ENCODE measurements around the gene CTSE.

The CTSE gene

DNA sequence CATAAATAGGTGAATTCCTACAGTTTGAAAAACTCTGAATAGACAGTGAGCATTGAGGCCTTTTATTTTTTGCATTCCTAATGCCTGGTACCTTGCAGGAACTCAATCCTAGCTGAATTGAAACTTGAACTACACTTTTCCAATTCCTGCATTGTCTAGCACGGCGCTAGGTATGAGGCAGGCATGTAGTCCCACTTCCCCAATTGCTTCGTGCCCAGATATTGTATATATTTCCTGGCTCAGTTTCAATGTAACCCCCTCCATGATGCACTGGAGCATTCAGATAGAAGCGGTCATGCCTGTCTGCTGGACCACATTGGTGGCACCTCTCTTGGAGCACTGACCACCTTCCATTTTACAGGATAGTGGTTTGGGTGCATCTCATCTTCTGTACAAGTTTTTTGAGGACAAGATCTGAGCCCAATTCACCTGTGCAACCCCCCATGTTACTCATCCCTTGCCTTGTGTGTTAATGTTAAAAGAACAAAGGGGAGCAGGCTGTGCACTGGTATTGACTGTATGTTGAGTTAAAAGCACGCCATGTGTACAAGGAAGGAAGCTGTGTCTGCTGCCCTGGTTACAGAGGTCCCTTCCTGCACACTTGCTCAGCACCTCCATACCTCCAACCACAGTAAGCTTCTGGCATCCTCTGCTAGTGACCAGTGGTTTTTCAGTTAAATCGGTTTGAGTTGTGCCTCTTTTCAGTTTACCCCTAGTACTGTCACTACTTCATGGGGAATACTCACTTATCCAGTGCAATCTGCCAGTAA, 10.5 kb downstream of the CTSE start:
- H3K27me3 Mint-ChIP-seq (ENCODE audit: low read depth) = peaks cover 13% of the 10 kb centered on the region
- H3K9me3 Mint-ChIP-seq = no peaks in the 10 kb centered on the region
- no peak overlapping the region for H3K27ac Mint-ChIP-seq

DNA sequence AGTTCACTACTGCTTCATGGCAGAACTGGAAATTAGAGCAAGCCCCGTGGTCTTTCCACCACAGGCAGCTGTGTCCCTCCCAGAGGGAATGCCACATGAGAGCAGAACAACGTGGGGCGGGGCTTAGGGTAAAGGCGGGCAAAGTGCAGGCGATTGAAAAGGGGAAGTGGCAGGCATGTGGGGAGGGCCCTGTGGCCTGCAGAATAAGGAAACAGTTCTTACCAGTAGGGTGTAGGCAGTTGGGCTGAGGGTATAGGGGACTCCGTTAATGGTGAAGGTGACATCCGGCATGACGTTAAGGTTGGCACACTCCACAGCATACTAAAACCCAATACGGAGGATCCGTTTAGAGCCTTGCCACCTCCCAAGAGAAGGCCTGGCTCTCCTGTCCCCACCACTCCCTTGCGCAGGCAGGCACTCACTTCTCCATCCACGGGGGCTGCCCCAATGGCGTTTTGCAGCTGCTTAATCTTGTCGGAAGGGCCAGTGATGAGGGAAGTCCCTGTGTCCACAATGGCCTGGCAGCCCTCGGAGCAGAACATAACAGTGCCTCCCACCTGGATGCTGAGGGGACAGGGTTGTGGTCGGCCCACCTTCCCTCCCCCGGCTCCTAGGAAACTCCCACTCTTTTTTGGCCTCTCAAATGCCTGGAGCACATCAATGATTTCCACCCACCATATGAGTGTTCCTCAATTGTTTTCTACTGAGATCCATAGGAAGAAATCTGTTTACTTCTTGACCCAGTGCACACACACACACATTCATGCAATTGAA, 11.4 kb downstream of the CTSE start:
- Mint-ChIP-seq H3K4me1 (ENCODE audit: low read depth) (peaks cover 16% of the 10 kb centered on the region), H3K27ac (no peak overlapping the region), H3K4me3 (no peak overlapping the region), H3K27me3 (ENCODE audit: low read depth) (peaks cover 5% of the 10 kb centered on the region), H3K36me3 (ENCODE audit: low read depth) (no peaks in the 10 kb centered on the region), H3K9me3 (no peaks in the 10 kb centered on the region)

More for the DNA sequence above, 10.5 kb downstream of the CTSE start:
- peaks cover 1% of the 10 kb centered on the region for H3K36me3 Mint-ChIP-seq (ENCODE audit: low read depth)
- H3K4me1 Mint-ChIP-seq (ENCODE audit: low read depth) = peaks cover 16% of the 10 kb centered on the region
- H3K4me3 Mint-ChIP-seq = no peak overlapping the region

DNA sequence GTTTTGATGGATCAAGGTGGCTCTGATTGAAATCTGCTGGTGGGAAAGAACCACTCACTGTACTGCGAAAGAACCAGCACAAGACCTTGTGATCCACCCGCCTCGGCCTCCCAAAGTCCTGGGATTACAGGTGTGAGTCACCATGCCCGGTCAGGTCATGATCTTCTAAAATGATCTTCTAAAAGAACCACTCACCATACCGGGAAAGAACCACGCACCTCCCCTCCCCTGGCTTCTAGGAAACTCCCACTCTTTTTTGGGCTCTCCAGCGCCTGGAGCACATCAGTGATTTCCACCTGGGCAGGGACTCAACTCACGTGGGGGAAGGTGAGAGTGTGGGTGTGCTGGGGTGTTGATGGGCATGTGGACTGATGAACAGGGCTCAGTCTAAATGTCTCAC, 12.6 kb downstream of the CTSE start:
- Mint-ChIP-seq H3K27ac (no peak overlapping the region), H3K4me3 (no peak overlapping the region), H3K9me3 (no peaks in the 10 kb centered on the region), H3K4me1 (ENCODE audit: low read depth) (peaks cover 17% of the 10 kb centered on the region), H3K36me3 (ENCODE audit: low read depth) (no peaks in the 10 kb centered on the region), H3K27me3 (ENCODE audit: low read depth) (peaks cover 7% of the 10 kb centered on the region)

DNA sequence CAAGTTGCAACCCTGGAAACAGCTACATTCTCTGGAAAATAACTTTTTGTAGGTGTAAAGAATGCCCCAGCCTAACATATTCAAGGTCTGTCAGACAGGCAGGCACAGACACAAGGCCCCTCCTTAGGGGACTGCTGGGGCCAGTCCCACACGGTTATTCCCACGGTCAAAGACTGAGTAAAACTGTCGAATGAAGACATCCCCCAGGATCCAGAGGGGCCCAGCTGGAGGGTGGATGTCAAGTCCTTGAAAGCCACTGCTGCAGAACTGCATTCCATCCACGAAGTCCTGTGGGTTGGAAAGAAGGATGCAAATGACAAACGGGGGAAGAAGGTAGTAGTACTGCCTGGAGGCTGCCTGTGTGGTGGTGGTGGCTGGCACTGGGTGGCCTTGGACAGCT, 13.6 kb downstream of the CTSE start:
- Mint-ChIP-seq H3K36me3 (ENCODE audit: low read depth) (no peaks in the 10 kb centered on the region), H3K27ac (no peak overlapping the region), H3K27me3 (ENCODE audit: low read depth) (peaks cover 7% of the 10 kb centered on the region), H3K4me1 (ENCODE audit: low read depth) (peaks cover 18% of the 10 kb centered on the region), H3K4me3 (no peak overlapping the region), H3K9me3 (no peaks in the 10 kb centered on the region)

DNA sequence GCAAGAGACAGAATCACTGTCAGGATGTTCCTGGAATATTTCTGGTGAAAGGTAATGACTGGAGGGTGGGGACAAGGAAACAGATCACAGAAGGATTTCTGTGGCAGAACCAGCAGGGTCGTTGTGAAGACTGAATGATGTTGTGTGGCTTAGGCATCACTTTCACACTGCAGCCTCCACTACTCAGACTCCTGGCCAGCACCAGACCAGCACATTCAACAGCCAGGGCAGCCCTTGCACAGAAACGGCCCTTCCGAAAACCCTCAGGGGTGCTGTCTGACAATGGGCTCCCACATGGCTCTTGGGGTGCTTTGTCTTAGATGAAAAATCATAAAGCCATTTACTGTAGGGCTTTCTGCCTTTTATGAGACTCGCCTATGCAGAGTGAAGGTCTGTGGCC, 16.7 kb downstream of the CTSE start:
- no peaks in the 10 kb centered on the region for H3K36me3 Mint-ChIP-seq (ENCODE audit: low read depth)
- H3K27me3 Mint-ChIP-seq (ENCODE audit: low read depth) = peaks cover 7% of the 10 kb centered on the region
- peaks cover 8% of the 10 kb centered on the region for H3K4me1 Mint-ChIP-seq (ENCODE audit: low read depth)
- no peaks in the 10 kb centered on the region for H3K9me3 Mint-ChIP-seq
- H3K27ac Mint-ChIP-seq = no peak overlapping the region
- no peak overlapping the region for H3K4me3 Mint-ChIP-seq

DNA sequence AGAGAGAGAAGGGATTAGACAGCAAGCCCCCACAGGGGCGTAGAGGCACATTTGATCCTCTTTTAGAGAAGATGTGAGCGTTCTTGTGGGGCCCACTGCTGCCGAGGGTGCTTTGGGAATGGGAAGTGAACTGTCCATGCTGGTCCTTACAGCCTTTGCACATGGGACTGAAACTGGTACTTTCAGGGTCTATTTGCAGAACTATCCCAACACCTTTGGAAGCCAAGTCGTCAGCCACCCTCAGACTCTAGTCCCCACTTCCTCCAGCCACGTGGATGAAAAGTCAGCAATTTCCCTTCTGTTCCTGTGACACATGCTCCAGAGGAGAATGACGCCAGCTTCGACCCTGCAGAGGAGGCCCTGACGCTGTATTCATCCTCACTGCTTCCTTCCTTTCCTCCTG, 17.9 kb downstream of the CTSE start:
- Mint-ChIP-seq H3K9me3 (no peaks in the 10 kb centered on the region), H3K4me1 (ENCODE audit: low read depth) (peaks cover 7% of the 10 kb centered on the region), H3K36me3 (ENCODE audit: low read depth) (no peaks in the 10 kb centered on the region), H3K4me3 (no peak overlapping the region), H3K27ac (no peak overlapping the region), H3K27me3 (ENCODE audit: low read depth) (peaks cover 7% of the 10 kb centered on the region)

DNA sequence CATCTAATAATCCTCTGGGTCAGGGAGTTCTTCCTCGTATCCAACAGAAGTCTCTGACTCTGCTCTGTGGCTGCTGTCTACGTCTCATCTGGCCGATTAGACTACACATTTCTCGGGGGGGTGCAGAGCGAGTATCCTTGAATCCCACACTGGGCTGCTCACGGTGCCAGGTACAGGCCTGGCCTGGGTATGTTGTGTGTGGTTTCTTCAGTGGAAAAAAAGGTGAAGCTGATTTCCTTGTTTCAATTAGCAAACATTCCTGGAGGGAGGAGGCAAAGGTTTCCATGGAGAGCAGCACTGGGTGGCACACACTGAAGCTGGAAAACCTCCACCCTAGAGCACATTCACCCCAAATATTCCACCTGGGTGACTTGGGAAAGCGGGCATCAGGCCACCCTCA, 18.5 kb downstream of the CTSE start:
- Mint-ChIP-seq H3K27ac (no peak overlapping the region), H3K4me1 (ENCODE audit: low read depth) (peaks cover 7% of the 10 kb centered on the region), H3K27me3 (ENCODE audit: low read depth) (peaks cover 7% of the 10 kb centered on the region), H3K4me3 (no peak overlapping the region), H3K9me3 (no peaks in the 10 kb centered on the region), H3K36me3 (ENCODE audit: low read depth) (no peaks in the 10 kb centered on the region)

DNA sequence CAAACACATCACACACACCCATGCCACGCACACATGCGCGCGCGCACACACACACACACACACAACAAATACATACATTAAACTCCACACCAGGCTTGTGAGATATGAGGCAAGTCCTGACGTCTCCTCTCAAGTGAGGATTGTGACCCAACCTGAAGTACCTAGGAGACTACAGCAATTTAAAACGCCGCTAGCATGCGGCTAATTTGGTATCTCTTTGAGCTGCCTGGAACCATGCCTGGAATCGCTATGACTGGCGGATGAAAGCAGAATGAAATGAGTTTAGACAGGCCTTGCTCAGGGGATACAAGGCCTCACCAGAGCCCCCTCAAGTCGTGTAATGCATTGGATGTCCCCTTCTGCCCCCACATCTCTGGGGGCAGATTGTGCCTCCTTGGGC, 18.9 kb downstream of the CTSE start:
- peaks cover 7% of the 10 kb centered on the region for H3K4me1 Mint-ChIP-seq (ENCODE audit: low read depth)
- no peak overlapping the region for H3K27ac Mint-ChIP-seq
- no peaks in the 10 kb centered on the region for H3K9me3 Mint-ChIP-seq
- no peak overlapping the region for H3K4me3 Mint-ChIP-seq
- peaks cover 7% of the 10 kb centered on the region for H3K27me3 Mint-ChIP-seq (ENCODE audit: low read depth)
- H3K36me3 Mint-ChIP-seq (ENCODE audit: low read depth) = no peaks in the 10 kb centered on the region

DNA sequence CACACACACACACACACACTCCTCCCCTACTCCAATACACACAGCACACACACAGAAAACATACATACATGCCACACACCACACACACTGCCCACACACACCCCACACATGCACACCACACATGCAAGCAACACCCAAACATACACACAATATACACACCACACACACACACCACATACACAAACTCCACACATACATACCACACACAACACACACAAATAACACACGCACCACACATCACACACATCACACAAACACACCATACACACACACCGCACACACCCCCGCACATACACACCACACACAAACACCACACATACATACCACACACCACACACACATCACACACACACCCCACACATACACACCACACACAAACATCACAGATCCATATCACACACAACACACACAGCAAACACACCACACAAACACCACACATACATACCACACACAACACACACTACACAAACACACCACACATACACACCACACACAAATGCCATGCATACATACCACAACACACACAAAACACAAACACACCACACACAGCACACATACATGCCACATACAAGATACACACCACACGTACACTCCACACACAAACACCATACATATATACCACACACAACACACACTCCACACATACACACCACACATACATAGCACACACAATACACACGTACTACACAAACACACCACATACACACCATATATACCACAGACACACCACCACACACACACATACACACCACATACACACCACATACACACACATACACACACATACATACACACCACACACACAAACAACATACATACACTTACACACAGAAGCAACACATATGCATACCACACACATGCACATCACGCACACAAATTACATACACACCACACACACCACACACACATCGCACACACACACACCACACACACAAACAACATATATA, 19.6 kb downstream of the CTSE start:
- Mint-ChIP-seq H3K4me3 (no peak overlapping the region), H3K9me3 (no peaks in the 10 kb centered on the region), H3K27me3 (ENCODE audit: low read depth) (peaks cover 7% of the 10 kb centered on the region), H3K36me3 (ENCODE audit: low read depth) (no peaks in the 10 kb centered on the region), H3K27ac (no peak overlapping the region), H3K4me1 (ENCODE audit: low read depth) (peaks cover 7% of the 10 kb centered on the region)

DNA sequence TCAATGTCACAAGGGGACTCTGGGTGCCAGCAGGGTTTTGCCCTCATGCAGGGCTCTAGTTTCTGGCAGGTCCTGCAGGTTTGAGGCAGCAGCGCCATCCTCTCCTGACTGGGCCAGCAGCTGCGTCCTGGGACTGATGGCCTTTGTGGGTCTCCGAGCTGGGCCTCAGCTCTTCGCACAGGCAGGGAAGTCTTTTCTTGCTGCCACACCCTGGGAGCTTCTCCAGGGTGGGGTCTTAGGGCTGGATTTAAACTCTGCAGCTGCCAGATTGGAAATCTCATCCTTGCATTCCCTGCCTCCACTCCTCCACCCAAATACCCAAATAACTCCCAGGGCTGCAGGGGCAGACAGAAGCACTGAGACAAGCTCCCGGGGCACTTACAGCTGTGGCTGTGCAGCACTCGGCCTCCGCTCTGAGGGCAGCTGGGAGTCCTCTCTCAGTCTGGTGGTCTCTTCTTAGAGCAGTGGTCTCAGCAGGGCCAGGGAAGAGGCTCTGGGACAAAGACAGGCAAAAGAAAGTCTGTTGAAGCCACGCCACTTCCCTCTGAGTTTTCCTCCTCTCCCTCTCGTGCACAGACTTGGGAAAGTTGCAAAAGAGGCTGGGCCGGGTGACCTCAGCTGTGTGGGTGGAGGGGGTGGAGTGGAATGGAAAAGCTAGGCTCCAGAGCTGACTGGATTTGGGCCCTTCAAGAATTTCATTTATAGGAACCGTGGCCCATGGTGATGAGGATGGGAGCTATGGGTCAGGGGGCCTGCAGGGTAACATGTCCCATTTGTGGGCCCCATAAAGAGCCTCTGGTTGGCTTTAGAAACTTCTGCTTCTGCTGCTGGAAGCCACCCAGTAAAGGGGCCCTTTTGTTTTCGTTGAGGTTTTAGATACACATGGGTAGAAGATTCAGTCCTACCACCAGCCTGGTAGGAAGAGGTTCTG, 20.6 kb downstream of the CTSE start, which contains the start of gene RAB7B:
RAB7B (minus strand) TSS at position 525 of the 931 bp plus-strand sequence. CDS start 9,260 bp downstream, outside the sequence.
- Mint-ChIP-seq H3K4me1 (ENCODE audit: low read depth) (peaks cover 7% of the 10 kb centered on the region), H3K9me3 (no peaks in the 10 kb centered on the region), H3K4me3 (no peak within 1 kb of the TSS), H3K27ac (no peak within 1 kb of the TSS), H3K36me3 (ENCODE audit: low read depth) (no peaks in the 10 kb centered on the region), H3K27me3 (ENCODE audit: low read depth) (peaks cover 7% of the 10 kb centered on the region)

DNA sequence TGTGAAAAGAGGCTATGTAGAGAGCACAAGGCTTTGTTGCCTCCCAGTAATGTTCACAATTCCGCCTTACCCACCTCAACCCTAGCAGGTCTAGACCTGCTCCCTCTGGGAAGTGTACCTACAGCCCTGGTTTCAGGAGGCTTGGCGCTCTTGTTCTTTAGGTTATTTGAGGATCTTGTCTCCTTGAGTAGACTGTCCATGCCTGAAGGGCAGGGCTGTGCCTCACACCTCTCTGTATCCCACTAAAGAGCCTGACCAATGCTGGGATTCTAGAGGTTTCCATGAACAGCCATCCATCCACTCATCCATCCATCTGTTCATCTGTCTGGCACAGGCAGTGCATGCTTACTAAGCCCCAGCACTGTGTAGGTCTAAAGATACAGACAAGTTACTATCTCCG, 21.5 kb downstream of the CTSE start:
- H3K4me1 Mint-ChIP-seq (ENCODE audit: low read depth) = peaks cover 7% of the 10 kb centered on the region
- no peak overlapping the region for H3K27ac Mint-ChIP-seq
- H3K9me3 Mint-ChIP-seq = no peaks in the 10 kb centered on the region
- H3K27me3 Mint-ChIP-seq (ENCODE audit: low read depth) = peaks cover 7% of the 10 kb centered on the region
- no peaks in the 10 kb centered on the region for H3K36me3 Mint-ChIP-seq (ENCODE audit: low read depth)
- no peak overlapping the region for H3K4me3 Mint-ChIP-seq

DNA sequence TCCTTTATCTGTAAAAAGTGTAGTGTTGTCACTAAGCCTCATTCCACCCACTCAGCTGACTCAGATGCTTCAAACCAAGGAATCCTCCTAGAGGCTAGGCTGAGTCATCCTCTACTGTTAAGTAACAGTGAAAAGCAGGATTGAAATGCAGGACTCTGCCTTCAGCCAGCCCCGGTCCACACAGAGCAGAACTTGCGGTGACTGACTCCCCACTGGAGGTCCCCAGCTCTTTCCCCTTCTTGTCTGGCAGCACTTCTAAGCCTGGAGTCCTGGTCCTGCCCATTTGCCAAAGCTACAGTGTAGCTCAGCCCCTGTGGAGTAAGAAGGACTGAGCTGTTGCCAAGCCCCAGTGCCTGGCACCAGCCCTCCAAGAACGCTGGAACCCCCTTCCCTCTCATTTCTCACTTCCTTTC, 22.2 kb downstream of the CTSE start:
- Mint-ChIP-seq H3K4me3 (no peak overlapping the region), H3K36me3 (ENCODE audit: low read depth) (no peaks in the 10 kb centered on the region), H3K27ac (no peak overlapping the region), H3K4me1 (ENCODE audit: low read depth) (peaks cover 7% of the 10 kb centered on the region), H3K9me3 (no peaks in the 10 kb centered on the region), H3K27me3 (ENCODE audit: low read depth) (peaks cover 8% of the 10 kb centered on the region)

DNA sequence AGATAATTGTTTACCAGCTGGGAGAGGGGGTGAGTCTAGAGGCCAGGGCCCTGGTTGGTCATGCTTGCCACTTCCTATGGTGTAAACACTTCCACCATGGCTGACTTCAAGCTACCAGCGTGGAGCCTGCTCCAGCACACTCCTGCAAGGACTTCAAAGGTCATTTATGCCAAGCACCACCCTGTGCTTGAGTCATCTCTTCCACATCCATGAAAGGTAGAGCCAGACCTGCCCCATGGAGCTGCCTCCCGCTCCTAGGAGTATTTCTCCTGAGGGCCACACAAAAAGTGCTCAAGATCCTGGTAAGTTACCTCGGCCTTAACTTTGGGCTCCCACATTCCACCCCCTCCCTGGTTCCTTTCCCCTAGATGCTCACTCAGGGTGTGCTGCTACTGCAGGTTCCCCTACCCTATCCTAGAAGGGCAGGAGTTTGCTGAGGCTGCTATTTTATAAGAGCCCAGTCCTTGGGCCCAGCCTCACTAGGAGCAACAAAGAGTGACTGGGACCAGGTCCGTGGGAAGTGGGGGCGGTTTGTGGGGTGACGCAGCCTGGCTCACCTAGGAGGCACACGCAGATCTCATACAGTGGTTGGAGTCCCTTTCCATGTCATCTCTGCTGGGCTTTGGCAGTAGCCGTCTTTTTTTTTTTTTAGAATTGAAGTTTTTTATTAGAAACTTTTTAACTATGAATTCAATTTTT, 22.9 kb downstream of the CTSE start:
- Mint-ChIP-seq H3K4me1 (ENCODE audit: low read depth) (peaks cover 5% of the 10 kb centered on the region), H3K27ac (no peak overlapping the region), H3K4me3 (no peak overlapping the region), H3K27me3 (ENCODE audit: low read depth) (peaks cover 3% of the 10 kb centered on the region), H3K9me3 (no peaks in the 10 kb centered on the region), H3K36me3 (ENCODE audit: low read depth) (no peaks in the 10 kb centered on the region)

All from T-helper 1 cell treated with Interleukin-12 subunit alpha and Interleukin-12 subunit beta and Interleukin-4 antibody, amounts not matched to agents 30 μg/mL and 1 μg/mL, for 36 hours (primary cell).